Endothelial cell of hepatic sinusoid (primary cell): ENCODE data around the gene HIVEP2.

ENCODE experiments used
- in situ Hi-C: cut with HindIII; loops from 2 replicates; pipeline ENCODE4 v1.10.0; 2017; ENCODE audit warnings: low sequenced_read_pairs

The HIVEP2 gene

GRCh38 chr6:142945446-142946180 lies 637 bp upstream of the HIVEP2 start:
- in situ Hi-C loops = no loop called here

- in situ Hi-C loops = loop anchor here (5.0 kb wide), 1 partner anchor 87 kb away; no protein-coding TSS in a partner anchor
These were observed 590 bp downstream of the HIVEP2 start for GRCh38 chr6:142944124-142945048.

- in situ Hi-C loops = loop anchor here (5.0 kb wide), 1 partner anchor 86 kb away; no protein-coding TSS in a partner anchor
These were observed 1.3 kb downstream of the HIVEP2 start for GRCh38 chr6:142943711-142944123.

- in situ Hi-C loops = loop anchor here (5.0 kb wide), 1 partner anchor 86 kb away; no protein-coding TSS in a partner anchor
These were observed 2.2 kb downstream of the HIVEP2 start for GRCh38 chr6:142942805-142943227.

GRCh38 chr6:142942238-142942637 lies 2.7 kb downstream of the HIVEP2 start:
- in situ Hi-C loops = loop anchor here (5.0 kb wide), 1 partner anchor 85 kb away; no protein-coding TSS in a partner anchor

- in situ Hi-C loops = loop anchor here (5.0 kb wide), 1 partner anchor 84 kb away; no protein-coding TSS in a partner anchor
These were observed 4.0 kb downstream of the HIVEP2 start for GRCh38 chr6:142941018-142941417.

- in situ Hi-C loops = loop anchor here (5.0 kb wide), 1 partner anchor 83 kb away; no protein-coding TSS in a partner anchor
These were observed 4.5 kb downstream of the HIVEP2 start for GRCh38 chr6:142940487-142940886.

- in situ Hi-C loops = loop anchor here (5.0 kb wide), 1 partner anchor 41 kb away; no protein-coding TSS in a partner anchor
These were observed 6.5 kb downstream of the HIVEP2 start for GRCh38 chr6:142938510-142938909.

GRCh38 chr6:142937986-142938385 lies 7.0 kb downstream of the HIVEP2 start:
- in situ Hi-C loops = loop anchor here (5.0 kb wide), 1 partner anchor 41 kb away; no protein-coding TSS in a partner anchor

- in situ Hi-C loops = loop anchor here (5.0 kb wide), 1 partner anchor 39 kb away; no protein-coding TSS in a partner anchor
These were observed 9.1 kb downstream of the HIVEP2 start for GRCh38 chr6:142935553-142936517.

GRCh38 chr6:142934599-142934998 lies 10.4 kb downstream of the HIVEP2 start:
- in situ Hi-C loops = no loop called here

GRCh38 chr6:142934106-142934505 lies 10.9 kb downstream of the HIVEP2 start:
- in situ Hi-C loops = no loop called here

- in situ Hi-C loops = no loop called here
These were observed 11.3 kb downstream of the HIVEP2 start for GRCh38 chr6:142933701-142934100.

- in situ Hi-C loops = no loop called here
These were observed 12.1 kb downstream of the HIVEP2 start for GRCh38 chr6:142932889-142933288.

- in situ Hi-C loops = no loop called here
These were observed 15.1 kb downstream of the HIVEP2 start for GRCh38 chr6:142929751-142930358.

- in situ Hi-C loops = no loop called here
These were observed 17.1 kb downstream of the HIVEP2 start for GRCh38 chr6:142927904-142928303.

- in situ Hi-C loops = no loop called here
These were observed 17.8 kb downstream of the HIVEP2 start for GRCh38 chr6:142927271-142927580.

GRCh38 chr6:142926494-142927270 lies 18.3 kb downstream of the HIVEP2 start:
- in situ Hi-C loops = no loop called here

GRCh38 chr6:142926177-142926493 lies 18.8 kb downstream of the HIVEP2 start:
- in situ Hi-C loops = no loop called here
